NCI-H2196 treated with DMSO at 0.1 percent for 48 hours (cell line): ENCODE data around the gene C1orf21.

Experiments
- DNase-seq: peaks from one replicate; lab custom pipeline; 2025; ENCODE audit not compliant: unreplicated experiment; lab: John Stamatoyannopoulos, UW

The C1orf21 gene

DNA sequence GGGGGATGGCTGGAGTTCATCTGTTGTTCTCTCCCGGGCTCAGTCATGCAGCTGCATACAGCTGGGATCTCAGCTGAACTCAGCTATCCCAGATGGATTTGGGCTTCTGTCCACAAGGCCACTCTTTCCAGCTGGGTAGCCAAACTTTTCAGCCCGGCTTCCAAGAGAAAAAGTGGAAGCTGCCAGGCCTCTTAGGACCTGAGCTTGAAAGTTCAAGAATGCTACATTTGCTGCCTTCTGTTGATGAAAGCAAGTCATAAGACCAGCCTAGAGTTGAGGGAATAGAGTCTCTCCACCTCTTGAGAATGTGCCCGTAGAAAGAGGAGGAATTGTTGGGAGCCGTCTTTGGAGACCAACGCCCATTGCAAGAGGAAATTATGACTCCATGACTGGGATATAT is 95.3 kb downstream of the C1orf21 start:
- no peak for DNase-seq

DNA sequence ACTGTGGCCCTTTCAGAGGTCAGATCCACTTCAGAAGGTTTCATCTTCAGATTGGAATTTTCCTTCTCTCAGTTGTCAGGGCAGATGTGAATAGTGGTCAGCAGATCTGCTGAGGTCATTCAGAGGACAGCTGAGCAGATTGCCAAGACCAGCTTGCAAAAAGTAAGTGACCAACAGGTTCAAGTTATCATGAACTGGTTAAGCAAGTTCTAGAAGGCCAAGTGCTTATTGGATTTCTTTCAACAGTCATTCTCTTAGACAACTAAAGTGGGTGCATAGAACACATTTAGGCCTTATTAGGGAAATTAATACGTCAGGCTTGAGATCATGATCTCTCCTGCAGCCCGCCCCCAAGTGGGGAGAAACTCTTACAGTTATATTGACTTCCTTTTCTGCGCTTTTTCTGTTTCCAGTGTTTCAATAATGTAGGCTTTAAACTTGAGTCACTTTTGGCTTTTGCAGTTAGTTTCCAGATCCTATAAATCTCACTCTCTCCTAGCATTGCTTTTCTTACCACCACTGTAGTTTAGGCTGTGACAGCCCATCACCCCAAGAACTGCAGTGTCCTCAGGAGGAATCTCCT is 96.4 kb downstream of the C1orf21 start:
- DNase-seq, result peak; percentile 10

DNA sequence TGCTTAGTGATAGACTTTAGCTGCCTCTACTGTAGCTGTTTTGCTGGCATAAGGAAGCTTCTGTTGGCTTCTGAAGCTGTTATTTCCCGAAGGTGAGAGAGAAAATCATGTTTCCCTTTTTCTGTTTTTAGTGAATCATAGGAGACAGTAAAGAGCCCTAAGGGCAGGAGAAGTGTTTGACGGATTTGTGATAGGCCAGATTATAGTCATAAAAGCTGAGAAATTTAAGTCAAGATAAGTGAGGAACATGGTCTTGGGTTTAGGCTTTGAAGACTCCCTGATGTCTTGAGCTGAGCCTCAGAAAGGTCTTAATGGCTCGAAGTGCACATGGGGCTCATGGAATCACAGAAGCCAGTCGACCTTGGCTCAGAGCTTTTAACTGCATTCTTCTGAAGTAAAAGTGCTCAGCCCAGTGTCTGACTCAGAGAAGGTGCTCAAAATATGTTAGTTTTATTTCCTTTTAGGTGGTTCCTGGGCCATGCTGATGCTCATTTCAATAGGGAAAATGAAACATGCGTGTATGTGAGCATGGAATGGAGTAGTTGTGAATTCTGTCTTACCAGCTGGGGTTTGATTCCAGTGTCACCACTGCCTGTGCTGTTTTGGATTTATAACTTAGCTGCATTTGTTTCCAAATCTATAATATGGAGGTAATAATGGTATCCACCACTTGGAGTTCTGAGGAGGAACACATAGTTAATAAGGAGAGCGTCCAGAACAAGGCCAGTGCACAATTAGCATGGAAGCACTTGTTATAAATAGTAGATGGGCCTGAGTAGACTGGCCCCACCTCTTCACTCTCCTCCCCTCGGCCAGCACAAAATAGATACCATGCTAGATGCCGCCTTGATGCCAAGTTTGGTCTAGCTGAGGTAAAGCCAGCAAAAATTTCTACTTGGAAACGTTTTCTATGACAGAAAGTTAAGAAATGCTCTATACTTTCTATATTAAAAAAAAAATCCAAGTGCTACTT is 99.2 kb downstream of the C1orf21 start:
- DNase-seq, result no peak

DNA sequence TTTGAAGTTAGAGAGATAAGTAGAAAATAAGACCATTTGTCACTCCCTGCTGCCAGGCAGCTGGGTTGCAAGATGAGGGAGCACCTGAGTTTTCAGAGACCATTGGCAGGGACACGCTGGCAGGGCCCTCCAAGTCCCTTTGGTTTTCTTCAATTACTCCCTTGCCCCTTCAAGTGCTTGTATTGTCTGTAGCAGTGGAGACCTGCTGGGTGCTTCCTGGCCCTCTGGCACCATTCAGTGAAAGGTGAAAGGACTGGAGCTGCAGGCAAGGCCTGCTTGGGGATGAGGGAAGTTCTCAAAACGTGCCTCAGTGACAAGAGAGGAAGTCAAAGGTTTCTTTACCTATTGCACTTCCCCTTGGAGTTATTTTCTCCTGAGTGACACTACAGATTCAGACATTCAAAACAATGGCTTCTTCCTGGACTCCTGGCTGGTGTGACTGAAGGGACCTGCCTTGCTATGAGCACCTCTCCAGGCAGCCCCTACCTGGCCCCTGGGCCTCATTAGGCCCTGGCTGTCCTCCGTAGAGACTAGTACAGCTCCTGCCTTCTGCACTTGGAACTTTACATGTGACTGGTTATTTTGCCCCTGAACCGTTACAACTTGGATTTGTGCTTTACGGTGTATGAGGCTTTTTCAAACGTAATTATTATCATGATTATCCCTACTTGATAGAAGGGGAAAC is 100.1 kb downstream of the C1orf21 start:
- DNase-seq, result no peak

DNA sequence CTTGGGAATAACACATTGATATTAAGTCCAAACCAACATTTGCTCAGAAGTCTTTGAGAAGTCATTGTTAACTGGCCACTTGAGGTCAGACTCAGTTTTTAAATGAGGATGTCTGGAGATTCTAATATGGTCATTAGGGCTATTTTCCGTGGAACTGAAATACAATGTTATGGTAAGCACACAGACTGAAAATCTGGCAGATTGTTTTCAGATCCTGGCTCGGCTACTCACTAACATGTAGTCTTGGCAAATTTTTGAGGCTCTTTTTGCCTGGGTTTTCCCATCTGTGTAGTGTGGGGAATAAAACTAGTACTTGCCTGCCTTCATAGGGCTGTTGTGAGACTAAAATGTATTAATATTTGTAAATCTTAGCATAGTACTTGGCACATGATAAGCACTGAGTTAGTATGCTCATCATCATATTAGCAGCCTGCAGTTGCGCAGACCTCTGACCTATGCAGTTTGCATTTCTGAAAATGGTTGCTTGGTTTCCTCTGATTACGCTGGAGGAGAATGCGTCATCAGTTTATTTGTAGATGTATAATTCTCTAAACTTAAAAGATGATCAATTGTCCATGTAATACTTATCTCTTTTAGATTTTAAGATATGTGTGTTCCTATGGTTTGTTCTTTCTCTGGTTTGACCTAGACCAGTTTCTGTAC is 100.8 kb downstream of the C1orf21 start:
- DNase-seq, result no peak

DNA sequence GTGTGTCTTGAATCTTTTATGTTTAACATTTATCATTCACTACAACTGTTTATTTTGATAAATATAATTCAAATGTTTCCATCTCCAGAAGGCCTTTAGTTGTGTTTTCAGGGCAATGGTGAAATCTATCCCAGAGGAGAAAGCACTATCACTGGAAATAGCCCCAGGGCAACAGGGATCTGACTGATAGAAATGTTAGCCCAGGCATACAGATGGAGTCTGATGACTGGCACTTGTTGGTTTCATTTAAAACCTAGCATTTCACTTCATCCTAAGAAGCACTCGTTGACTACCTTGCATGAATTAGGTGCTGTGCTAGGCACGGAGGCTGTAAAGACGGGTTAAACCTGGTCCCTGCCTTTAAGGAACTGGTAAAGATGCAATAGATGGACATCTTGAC is 103.1 kb downstream of the C1orf21 start:
- no peak for DNase-seq

DNA sequence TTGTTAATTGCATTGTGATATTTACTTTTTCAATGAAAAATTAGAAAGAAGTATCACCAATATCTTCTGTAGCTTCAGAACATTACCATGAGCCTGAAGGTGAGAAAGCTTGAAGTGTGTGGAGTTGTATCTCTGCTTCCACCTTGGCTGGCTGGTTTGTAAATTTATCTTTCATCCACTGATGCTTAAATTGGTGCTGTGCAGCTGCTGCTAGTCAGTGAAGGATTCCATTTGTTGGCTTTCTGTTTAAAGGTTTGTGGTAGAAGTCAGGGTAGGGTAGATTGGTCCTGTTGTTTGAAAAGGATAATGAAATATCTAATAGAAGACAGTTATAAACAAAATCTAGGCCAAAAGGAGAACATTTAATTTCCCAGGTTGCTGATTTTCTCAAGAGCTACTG is 105.7 kb downstream of the C1orf21 start:
- no peak for DNase-seq

DNA sequence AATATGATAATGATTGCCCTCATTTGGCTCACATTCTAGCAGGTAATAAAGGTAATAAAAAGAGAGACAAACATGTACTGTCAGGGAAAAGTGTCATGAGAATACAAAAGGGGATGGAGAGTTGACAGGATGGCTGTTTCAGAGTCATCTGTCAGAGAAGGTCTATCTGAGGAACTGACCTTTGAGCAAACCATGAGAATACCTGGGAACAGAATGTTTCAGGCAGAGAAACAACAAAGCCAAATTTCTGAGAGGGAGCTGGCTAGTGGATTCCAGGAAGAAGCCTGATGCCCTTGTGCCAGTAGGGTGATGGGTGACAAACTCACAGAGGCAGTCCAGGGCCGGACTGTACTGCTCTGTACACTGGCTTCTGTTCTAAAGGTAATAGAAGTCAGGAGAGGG is 107.2 kb downstream of the C1orf21 start:
- DNase-seq, result no peak

DNA sequence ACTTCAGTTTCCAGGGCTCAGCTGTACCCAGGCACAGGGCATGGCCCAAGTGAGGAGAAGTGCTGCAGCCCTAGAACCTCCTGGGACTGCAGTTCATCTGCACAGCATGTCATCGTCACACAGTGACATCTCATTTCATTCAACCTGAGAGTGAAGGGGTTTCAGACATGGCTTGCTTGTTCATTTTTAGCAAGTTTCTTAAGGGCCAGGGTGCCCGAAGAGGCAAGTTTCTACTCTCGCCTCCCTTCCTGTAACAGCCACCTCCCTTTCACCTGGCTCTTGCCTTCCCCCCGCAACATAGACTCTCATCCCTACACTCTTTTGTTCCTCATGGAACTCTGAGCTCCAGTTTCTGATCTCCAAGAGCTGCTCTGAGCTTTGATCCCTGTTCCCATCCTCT is 108.1 kb downstream of the C1orf21 start:
- DNase-seq, result no peak

DNA sequence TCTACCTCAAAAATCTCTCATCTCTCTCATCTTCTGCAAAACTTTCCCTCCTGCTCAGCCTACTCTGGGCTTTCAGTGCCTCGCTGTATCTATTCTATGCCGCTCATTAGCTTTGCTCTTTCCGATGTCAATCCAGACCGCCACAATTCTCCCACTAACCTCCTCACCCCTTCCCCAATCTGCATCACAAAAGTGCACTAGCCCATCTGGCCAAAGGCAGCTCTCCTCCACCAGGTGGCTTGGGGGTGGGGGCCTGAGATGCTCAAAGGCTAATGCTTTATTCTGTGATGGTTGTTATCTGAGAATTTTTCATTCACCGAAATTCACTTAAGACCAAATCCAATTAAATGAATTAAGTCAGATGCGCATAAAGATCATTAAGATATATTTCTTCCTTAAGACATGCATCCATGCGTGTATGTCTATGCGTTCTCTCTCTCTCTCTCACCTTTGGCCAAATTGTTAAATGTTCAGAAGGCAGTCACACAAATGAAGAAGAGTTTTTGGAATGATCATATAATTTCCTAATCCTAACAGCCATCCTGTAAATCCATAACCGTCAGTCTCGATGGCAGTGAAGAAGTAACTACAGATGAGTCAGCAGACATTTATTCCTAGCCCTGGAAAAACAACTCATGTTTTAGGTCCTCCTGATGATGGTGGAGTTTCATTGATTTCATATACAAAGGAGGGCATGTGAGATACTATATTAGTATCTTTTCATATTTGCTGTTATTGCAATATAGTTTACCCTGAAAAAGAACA is 111.3 kb downstream of the C1orf21 start:
- DNase-seq, result no peak

DNA sequence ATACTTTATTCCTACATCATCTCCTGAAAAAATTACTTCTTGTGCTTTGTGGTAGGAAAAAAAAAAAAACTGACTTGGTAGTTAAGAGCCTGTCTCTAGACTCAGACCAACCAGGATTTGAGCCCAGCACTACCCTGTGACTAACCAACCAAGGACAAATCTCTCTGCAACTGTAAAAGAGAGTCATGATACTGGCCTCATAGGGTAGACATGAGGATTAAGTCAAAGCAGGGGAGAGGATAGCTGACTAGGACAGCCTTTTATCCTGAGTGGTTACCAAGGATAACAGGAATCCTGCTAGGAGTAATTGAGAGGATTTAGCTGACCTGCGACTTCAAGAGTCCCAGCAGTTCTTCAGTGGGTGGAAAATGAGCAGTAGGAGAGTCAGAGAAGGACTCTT is 112.8 kb downstream of the C1orf21 start:
- DNase-seq, result no peak

DNA sequence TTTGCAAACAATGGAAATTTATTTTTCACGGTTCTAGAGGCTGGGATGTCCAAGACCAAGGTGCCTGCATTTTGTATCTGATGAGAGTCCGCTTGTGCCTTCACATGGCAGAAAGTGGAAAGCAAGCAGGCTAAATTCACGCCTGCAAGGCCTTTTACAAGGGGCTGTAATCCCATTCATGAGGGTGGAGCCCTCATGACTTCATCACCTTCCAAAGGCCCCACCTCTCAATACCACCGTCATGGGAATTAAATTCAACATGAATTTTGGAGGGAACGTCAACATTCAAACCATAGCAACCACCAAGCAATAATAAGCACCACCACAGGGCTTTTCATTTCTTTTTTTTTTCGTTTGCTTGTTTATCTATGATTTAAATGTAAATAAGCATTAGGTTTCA is 115.3 kb downstream of the C1orf21 start:
- no peak for DNase-seq

DNA sequence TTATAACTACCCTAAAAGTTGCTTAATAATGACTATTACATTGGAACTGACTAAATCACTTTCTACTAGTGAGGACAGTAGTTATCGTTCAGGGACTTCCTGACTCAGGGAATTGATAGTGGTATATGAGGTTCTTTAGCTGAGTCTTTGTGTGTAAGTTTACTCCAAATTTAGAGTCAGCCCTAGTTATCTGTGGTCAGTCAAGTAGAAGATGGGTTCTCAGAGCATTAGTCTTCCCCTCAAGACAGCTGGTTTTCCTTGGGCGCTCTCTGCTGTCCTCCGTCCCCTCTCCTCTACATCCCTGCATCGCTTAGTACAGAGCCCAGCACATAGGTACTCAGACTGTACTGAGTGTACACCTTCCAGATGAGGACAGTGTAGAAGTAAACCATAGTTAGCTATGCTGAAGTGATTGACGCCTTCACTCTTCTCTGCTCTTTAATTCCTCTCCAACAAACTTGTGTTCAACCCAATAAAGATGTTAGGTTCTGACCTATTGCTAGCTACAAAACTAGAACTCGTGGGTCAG is 116.5 kb downstream of the C1orf21 start:
- no peak for DNase-seq

DNA sequence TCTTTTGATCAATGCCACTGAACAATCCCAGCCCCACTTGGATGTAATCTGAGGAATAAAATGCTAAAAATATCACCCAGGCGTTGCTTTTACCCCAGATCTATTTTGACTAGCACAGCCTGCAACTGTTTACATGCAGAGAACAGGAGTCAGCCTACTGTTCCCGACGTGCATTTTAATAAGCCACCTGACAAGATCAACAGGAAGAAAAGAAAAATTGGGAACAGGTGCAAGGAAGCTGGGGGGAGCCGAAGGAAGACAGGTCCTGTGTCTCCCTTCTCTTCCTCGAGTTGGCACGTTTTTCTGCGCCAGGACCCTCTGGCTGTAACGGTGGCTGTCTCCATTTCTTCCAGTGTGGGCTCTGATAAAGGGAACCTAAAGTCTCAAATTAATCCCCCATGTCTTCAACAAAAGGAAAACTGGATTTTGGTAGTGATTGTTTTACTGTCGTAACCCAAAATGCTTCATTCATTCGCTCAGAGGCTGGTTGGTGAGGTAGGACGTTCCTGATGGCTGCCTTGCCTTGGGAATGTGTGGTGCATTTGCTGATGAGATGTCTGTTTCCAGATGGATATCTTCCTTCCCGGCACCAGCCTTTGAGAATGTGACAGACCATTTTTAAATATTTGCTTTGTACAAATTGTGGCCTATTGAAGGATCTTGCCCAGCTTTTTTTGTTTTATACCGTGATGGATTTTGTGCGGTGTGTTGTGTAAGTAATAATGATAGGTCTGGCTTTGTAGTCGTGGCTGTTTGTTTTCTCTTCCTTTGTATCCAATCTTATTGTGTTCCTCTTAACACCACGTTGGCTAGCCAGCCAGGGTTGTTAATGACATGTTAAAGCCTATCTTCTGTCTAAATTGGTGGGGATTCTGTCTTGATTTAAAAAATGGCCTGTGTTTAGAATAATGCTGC is 117.5 kb downstream of the C1orf21 start:
- no peak for DNase-seq

DNA sequence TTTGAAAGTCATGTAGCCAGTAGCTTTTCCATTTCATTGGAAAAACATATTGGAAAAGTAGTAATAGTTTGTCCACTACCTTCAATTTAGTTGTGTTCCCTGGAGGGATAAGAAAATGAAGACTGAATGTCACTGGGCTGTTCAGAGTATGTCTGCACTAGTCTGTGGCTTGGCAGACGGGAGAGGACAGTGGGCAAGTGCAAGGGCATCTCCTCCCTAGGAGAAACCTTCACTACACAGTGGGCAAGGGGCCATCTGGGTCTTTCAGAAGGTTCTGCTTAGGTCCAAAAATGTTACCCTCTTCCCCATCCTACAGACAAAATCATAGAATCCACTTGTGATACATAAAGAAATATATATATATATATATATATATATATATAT is 118.1 kb downstream of the C1orf21 start:
- DNase-seq, result no peak

DNA sequence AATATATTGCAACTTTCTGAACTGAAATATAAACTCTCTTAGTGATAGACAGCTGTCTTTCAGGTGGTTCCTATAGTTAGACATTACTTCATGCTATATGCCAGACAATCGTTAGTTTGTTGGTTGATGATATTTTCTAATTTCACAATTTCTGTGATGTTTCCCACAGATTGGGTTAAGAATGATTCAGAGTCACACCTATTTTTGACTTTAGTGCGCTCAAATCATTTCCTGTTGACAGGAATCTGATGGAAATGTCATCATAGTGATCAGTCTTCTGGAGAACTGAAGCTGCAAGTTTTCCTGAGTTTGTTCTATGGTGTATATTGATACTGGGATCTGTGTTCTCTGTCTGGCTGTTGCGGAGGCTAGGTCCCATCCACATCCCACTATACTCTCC is 119.7 kb downstream of the C1orf21 start:
- no peak for DNase-seq

DNA sequence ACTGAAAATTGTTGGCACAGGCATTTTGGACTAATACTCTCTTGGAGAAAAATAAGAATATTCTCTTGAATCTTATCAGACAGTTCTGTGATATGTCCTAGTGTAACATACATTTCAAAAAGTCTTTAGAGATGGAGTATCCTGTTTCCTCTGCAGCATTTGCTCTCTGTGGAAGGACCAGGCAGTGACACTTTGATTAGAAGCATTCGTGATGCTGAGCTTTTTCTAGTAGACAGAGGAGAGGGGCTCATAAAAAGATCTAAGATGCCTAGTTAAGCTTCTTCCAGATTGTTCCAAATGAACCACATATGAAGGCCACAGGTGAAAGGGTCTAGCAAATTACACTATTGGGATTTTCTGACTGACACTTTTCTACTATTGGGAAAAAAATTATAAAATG is 120.3 kb downstream of the C1orf21 start:
- DNase-seq, result no peak

DNA sequence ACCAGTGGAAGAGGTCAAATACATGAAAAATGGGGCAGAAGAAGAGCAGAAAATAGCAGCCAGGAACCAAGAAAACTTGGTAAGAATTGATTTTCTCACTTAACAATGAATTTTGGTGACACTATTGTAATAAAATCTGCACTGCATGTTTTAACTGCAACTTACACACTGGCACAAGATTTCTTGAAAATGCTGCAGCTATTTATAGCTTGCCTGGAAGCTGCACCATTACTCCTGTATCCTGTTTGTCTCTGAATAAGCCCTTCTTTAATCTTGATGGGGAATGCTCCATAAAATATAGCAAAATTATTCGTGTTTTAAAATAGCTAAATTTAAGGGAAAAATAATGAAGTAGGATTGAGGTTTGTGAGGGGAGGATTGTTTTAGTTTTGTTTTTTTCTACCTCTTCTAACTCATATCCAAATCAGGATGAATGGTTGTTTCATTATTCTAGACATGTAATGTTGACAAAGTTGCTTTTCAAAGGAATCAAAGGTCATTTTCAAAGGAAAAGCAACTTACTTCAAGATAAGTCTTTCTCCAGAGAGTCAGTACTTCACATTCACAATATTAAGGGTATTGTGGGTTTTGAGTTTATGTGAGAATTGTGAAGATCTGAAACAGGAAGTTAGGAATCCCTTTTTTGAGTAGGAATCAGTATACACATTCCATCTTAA is 120.9 kb downstream of the C1orf21 start:
- DNase-seq, result no peak

DNA sequence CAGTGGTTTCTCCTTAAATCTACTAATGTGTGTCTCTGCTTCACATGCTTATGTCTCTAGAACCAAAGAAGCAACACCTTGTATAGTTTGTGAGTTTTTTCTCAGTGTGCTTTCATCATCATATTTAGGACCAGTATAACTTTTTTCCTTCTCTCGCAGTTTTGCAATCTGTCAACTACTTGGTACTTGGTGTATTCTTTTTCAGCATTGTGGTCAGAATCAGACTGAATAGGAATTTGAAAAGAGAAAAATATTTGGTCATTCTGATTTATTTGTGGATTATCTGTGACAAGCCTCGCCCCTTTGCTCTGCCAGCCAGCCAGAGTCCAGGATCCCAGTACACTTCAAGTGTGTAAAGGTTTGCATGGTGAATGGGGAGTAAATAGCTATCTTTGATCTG is 122.3 kb downstream of the C1orf21 start:
- DNase-seq, result no peak
